ENCODE data around the gene RALB. TPM values are rescaled to one million over a fixed set of nuclear protein-coding genes. Genes with fewer than 3 reads are reported as not detected.

The RALB gene
- total and polyA plus RNA-seq, 2 experiments from 2014 or later: 15.2 to 17.4 TPM

DNA sequence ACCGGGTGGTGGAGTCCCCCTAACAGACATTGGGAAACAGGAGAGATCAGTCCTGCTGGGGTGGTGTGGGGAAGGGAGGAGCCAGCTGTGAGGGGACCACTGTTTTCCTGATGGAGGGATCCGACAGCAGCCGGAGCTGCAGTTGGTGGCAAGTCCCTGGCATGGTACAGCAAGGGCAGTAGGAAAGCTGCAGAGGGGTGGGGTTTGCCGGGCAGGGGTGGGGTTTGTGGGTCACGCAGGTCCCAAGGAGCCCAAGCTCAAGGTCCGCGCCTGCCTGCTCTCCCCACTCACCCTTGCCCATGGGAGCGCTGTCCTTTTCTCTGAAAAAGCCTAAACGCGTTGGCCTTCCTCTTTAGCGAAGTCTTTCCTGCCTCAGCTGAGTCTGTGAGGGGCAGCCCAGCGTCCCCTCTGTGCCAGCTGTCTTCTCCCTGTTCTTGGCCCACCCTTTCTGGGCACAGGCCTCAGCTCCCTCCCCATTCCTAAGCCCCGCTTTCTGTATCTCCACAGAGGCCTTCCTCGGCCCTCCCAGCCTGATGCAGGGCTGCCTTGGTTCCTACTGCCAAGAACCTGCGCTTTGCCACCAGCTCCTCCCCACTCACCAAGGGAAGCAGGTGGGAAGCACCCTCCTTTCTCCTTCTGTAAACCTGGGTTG, 64.0 kb downstream of the RALB start (continued):
- TF ChIP-seq, protein P1, sequence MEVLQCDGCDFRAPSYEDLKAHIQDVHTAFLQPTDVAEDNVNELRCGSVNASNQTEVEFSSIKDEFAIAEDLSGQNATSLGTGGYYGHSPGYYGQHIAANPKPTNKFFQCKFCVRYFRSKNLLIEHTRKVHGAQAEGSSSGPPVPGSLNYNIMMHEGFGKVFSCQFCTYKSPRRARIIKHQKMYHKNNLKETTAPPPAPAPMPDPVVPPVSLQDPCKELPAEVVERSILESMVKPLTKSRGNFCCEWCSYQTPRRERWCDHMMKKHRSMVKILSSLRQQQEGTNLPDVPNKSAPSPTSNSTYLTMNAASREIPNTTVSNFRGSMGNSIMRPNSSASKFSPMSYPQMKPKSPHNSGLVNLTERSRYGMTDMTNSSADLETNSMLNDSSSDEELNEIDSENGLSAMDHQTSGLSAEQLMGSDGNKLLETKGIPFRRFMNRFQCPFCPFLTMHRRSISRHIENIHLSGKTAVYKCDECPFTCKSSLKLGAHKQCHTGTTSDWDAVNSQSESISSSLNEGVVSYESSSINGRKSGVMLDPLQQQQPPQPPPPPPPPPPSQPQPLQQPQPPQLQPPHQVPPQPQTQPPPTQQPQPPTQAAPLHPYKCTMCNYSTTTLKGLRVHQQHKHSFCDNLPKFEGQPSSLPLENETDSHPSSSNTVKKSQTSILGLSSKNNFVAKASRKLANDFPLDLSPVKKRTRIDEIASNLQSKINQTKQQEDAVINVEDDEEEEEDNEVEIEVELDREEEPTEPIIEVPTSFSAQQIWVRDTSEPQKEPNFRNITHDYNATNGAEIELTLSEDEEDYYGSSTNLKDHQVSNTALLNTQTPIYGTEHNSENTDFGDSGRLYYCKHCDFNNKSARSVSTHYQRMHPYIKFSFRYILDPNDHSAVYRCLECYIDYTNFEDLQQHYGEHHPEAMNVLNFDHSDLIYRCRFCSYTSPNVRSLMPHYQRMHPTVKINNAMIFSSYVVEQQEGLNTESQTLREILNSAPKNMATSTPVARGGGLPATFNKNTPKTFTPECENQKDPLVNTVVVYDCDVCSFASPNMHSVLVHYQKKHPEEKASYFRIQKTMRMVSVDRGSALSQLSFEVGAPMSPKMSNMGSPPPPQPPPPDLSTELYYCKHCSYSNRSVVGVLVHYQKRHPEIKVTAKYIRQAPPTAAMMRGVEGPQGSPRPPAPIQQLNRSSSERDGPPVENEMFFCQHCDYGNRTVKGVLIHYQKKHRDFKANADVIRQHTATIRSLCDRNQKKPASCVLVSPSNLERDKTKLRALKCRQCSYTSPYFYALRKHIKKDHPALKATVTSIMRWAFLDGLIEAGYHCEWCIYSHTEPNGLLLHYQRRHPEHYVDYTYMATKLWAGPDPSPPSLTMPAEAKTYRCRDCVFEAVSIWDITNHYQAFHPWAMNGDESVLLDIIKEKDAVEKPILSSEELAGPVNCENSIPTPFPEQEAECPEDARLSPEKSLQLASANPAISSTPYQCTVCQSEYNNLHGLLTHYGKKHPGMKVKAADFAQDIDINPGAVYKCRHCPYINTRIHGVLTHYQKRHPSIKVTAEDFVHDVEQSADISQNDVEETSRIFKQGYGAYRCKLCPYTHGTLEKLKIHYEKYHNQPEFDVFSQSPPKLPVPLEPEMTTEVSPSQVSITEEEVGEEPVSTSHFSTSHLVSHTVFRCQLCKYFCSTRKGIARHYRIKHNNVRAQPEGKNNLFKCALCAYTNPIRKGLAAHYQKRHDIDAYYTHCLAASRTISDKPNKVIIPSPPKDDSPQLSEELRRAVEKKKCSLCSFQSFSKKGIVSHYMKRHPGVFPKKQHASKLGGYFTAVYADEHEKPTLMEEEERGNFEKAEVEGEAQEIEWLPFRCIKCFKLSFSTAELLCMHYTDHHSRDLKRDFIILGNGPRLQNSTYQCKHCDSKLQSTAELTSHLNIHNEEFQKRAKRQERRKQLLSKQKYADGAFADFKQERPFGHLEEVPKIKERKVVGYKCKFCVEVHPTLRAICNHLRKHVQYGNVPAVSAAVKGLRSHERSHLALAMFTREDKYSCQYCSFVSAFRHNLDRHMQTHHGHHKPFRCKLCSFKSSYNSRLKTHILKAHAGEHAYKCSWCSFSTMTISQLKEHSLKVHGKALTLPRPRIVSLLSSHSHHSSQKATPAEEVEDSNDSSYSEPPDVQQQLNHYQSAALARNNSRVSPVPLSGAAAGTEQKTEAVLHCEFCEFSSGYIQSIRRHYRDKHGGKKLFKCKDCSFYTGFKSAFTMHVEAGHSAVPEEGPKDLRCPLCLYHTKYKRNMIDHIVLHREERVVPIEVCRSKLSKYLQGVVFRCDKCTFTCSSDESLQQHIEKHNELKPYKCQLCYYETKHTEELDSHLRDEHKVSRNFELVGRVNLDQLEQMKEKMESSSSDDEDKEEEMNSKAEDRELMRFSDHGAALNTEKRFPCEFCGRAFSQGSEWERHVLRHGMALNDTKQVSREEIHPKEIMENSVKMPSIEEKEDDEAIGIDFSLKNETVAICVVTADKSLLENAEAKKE (CRISPR knock-in tag; IDR thresholded peaks at IDR 0.05): no peak
- no peak for TF ChIP-seq NANOG (IDR thresholded peaks at IDR 0.05; ENCODE audit: borderline replicate concordance)
- TF ChIP-seq POLR2AphosphoS5 (IDR thresholded peaks at IDR 0.05; ENCODE audit: low read depth): no peak
- no peak for TF ChIP-seq ZNF114 (CRISPR knock-in tag; IDR thresholded peaks at IDR 0.05)
- no peak for TF ChIP-seq JUNB (IDR thresholded peaks at IDR 0.05; ENCODE audit: unreplicated experiment)

DNA sequence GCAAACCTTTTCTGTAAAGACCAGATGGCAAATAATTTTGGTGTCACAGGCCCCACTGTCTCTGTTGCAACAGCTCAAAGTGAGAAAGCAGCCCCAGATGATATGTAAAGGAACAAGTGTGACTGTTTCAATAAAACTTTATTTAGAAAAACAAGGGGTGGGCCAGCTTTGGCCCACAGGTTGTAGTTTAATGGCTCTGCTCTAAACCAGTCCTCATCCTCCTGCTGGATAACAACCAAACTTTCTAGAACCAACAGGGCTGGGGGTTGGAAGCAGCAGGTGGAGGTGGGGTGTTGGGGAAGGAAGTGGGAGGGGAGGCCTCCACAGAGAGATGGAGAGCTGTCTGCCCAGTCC, 64.5 kb downstream of the RALB start:
- Mint-ChIP-seq H3K36me3 (ENCODE audit: low read depth) (no peaks in the 10 kb centered on the region), H3K9me3 (no peaks in the 10 kb centered on the region; the same call in 2 of the 3 replicates), H3K27me3 (ENCODE audit: insufficient read depth, low read depth, poor library complexity) (peaks cover 42% of the 10 kb centered on the region), H3K27ac (no peak overlapping the region), H3K4me3 (no peak overlapping the region; the same call in 2 of the 3 replicates), H3K4me1 (peaks cover 8% of the 10 kb centered on the region)
- DNase-seq (ENCODE audit: low spot score): no peak
- Histone ChIP-seq H4K20me1 (replicated peaks; ENCODE audit: insufficient read depth) (no peaks in the 10 kb centered on the region; the same call in 1 of the 2 replicates), H3K4me2 (no peak overlapping the region), H3K4me3 (no peak overlapping the region), H3F3A (replicated peaks; ENCODE audit: low read depth) (no peaks in the 10 kb centered on the region), H2AFZ (no peak overlapping the region), H3K9me2 (ENCODE audit: insufficient read depth) (no peaks in the 10 kb centered on the region), H3K79me2 (replicated peaks; ENCODE audit: insufficient read depth) (no peaks in the 10 kb centered on the region), H3K27ac (ENCODE audit: low read depth) (no peak overlapping the region), H3K27me3 (ENCODE audit: insufficient read depth) (peaks cover 24% of the 10 kb centered on the region), H3K4me1 (ENCODE audit: insufficient read depth) (no peaks in the 10 kb centered on the region), H3K36me3 (ENCODE audit: insufficient read depth) (no peaks in the 10 kb centered on the region)
- ATAC-seq: no peak
- TF ChIP-seq CREB1 (CRISPR knock-in tag; IDR thresholded peaks at IDR 0.05; ENCODE audit: low read depth) (no peak), STAT1 (IDR thresholded peaks at IDR 0.05; ENCODE audit: unreplicated experiment) (no peak), CTCF (conservative IDR thresholded peaks at IDR 0.05; ENCODE audit: low read depth in 2 of 2) (no peak), POLR2AphosphoS5 (IDR thresholded peaks at IDR 0.05; ENCODE audit: low read depth) (no peak), ZNF114 (CRISPR knock-in tag; IDR thresholded peaks at IDR 0.05) (no peak), JUNB (IDR thresholded peaks at IDR 0.05; ENCODE audit: unreplicated experiment) (no peak)
- TF ChIP-seq, protein P2, sequence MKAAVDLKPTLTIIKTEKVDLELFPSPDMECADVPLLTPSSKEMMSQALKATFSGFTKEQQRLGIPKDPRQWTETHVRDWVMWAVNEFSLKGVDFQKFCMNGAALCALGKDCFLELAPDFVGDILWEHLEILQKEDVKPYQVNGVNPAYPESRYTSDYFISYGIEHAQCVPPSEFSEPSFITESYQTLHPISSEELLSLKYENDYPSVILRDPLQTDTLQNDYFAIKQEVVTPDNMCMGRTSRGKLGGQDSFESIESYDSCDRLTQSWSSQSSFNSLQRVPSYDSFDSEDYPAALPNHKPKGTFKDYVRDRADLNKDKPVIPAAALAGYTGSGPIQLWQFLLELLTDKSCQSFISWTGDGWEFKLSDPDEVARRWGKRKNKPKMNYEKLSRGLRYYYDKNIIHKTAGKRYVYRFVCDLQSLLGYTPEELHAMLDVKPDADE (IDR thresholded peaks at IDR 0.05): no peak

Data from GM23338 (cell line).